ENCODE measurements around the gene CRIP2.

DNA sequence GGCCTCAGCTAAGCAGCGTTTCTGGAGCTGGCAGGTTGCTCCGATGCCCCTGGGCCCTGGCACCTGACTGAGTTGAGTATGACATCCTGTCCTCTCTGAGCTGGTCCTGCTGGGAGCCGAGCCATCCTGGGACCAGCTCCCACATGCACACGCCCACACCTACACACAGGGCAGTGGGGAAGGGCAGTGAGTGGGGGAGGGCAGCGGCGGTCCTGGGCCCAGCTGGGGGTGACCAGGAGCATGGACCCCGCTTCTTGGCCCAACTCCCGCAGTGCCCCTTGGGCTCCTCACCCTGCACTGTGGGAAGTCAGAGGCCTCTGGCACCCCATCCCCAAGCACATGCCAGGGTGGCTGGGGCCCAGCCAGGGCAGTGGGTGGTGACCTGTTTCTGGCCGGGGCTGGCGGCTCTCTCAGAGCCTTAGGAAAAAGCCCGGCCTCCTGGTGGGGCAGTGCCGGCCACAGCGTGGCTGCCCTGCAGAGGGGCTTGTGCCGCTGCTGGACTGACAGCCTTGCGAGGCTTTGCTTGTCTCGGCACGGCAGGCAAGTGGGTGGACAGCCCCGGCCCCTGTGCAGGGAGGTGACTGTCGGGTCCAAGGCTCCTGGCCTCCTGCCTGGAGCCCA, 5.9 kb upstream of the CRIP2 start:
- TF ChIP-seq POLR2AphosphoS5 (IDR thresholded peaks at IDR 0.05; ENCODE audit: low read length) (no peak), CTCF (IDR thresholded peaks at IDR 0.05 in 2 of 3, conservative IDR thresholded peaks at IDR 0.05 in 1 of 3; ENCODE audit: control insufficient read depth in 2 of 3, extremely low read depth in 1 of 3, insufficient read depth in 1 of 3, low read depth in 3 of 3, low read length in 3 of 3) (no peak), POLR2A (IDR thresholded peaks at IDR 0.05; ENCODE audit: low read depth, low read length) (no peak), USF1 (IDR thresholded peaks at IDR 0.05; ENCODE audit: borderline replicate concordance, extremely low read length, insufficient read depth, low read depth, low read length) (no peak), CREB1 (IDR thresholded peaks at IDR 0.05; ENCODE audit: low read depth) (no peak)
- TF ChIP-seq, protein P1, sequence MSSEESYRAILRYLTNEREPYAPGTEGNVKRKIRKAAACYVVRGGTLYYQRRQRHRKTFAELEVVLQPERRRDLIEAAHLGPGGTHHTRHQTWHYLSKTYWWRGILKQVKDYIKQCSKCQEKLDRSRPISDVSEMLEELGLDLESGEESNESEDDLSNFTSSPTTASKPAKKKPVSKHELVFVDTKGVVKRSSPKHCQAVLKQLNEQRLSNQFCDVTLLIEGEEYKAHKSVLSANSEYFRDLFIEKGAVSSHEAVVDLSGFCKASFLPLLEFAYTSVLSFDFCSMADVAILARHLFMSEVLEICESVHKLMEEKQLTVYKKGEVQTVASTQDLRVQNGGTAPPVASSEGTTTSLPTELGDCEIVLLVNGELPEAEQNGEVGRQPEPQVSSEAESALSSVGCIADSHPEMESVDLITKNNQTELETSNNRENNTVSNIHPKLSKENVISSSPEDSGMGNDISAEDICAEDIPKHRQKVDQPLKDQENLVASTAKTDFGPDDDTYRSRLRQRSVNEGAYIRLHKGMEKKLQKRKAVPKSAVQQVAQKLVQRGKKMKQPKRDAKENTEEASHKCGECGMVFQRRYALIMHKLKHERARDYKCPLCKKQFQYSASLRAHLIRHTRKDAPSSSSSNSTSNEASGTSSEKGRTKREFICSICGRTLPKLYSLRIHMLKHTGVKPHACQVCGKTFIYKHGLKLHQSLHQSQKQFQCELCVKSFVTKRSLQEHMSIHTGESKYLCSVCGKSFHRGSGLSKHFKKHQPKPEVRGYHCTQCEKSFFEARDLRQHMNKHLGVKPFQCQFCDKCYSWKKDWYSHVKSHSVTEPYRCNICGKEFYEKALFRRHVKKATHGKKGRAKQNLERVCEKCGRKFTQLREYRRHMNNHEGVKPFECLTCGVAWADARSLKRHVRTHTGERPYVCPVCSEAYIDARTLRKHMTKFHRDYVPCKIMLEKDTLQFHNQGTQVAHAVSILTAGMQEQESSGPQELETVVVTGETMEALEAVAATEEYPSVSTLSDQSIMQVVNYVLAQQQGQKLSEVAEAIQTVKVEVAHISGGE (CRISPR knock-in tag; IDR thresholded peaks at IDR 0.05) = no peak
